ENCODE measurements around the gene WFDC5. TPM values are rescaled to one million over a fixed set of nuclear protein-coding genes. Genes with fewer than 3 reads are reported as not detected.

Gene WFDC5
- total and polyA plus RNA-seq, 2 experiments from 2014 or later, result not detected

- Mint-ChIP-seq H3K9me3 (peaks cover 8% of the 10 kb centered on the region; the same call in 2 of the 3 replicates), H3K4me1 (peaks cover 10% of the 10 kb centered on the region)
- H3K36me3 ChIP-seq (ENCODE audit: insufficient read depth), result no peaks in the 10 kb centered on the region; the same call in 1 of the 2 replicates
Observed at GRCh38 chr20:45080867-45081624, 33.9 kb downstream of the WFDC5 start.

GRCh38 chr20:45077559-45077958 is 37.4 kb downstream of the WFDC5 start:
- Histone ChIP-seq H3K4me3 (no peak overlapping the region), H3K79me2 (replicated peaks; ENCODE audit: insufficient read depth) (no peaks in the 10 kb centered on the region), H3K4me1 (ENCODE audit: insufficient read depth) (peaks cover 14% of the 10 kb centered on the region), H3K27ac (ENCODE audit: low read depth) (no peak overlapping the region), H3K9me2 (ENCODE audit: insufficient read depth) (no peaks in the 10 kb centered on the region; the same call in 1 of the 2 replicates), H3K36me3 (ENCODE audit: insufficient read depth) (no peaks in the 10 kb centered on the region; the same call in 1 of the 2 replicates), H3F3A (replicated peaks; ENCODE audit: low read depth) (no peaks in the 10 kb centered on the region), H3K27me3 (ENCODE audit: insufficient read depth) (no peaks in the 10 kb centered on the region), H4K20me1 (replicated peaks; ENCODE audit: insufficient read depth) (no peaks in the 10 kb centered on the region; the same call in 1 of the 2 replicates), H2AFZ (no peak overlapping the region), H3K4me2 (no peak overlapping the region)
- Mint-ChIP-seq H3K4me3 (no peak overlapping the region), H3K9me3 (peaks cover 8% of the 10 kb centered on the region; the same call in 2 of the 3 replicates), H3K4me1 (peaks cover 13% of the 10 kb centered on the region), H3K36me3 (ENCODE audit: low read depth) (peaks cover 40% of the 10 kb centered on the region), H3K27ac (peak overlapping the region; percentile 61; the same call in 1 of the 2 replicates), H3K27me3 (ENCODE audit: insufficient read depth, low read depth, poor library complexity) (no peaks in the 10 kb centered on the region)
- DNase-seq (ENCODE audit: low spot score), result no peak
- ATAC-seq, result no peak
- TF ChIP-seq JUNB (IDR thresholded peaks at IDR 0.05; ENCODE audit: unreplicated experiment) (no peak), ZNF331 (CRISPR knock-in tag; IDR thresholded peaks at IDR 0.05; ENCODE audit: low read depth) (no peak), ZNF462 (CRISPR knock-in tag; IDR thresholded peaks at IDR 0.05) (no peak), EZH2phosphoT487 (IDR thresholded peaks at IDR 0.05; ENCODE audit: unreplicated experiment) (no peak)

More at GRCh38 chr20:45080867-45081624, 33.9 kb downstream of the WFDC5 start:
- Histone ChIP-seq H3K4me3 (no peak overlapping the region), H3K27ac (ENCODE audit: low read depth) (no peak overlapping the region), H3K27me3 (ENCODE audit: insufficient read depth) (no peaks in the 10 kb centered on the region), H3K4me1 (ENCODE audit: insufficient read depth) (peaks cover 10% of the 10 kb centered on the region), H4K20me1 (replicated peaks; ENCODE audit: insufficient read depth) (no peaks in the 10 kb centered on the region), H3K4me2 (no peak overlapping the region), H2AFZ (no peak overlapping the region), H3K9me2 (ENCODE audit: insufficient read depth) (no peaks in the 10 kb centered on the region; the same call in 1 of the 2 replicates), H3K79me2 (replicated peaks; ENCODE audit: insufficient read depth) (no peaks in the 10 kb centered on the region), H3F3A (replicated peaks; ENCODE audit: low read depth) (no peaks in the 10 kb centered on the region)
- Mint-ChIP-seq H3K27ac (no peak overlapping the region), H3K36me3 (ENCODE audit: low read depth) (peaks cover 42% of the 10 kb centered on the region), H3K4me3 (no peak overlapping the region), H3K27me3 (ENCODE audit: insufficient read depth, low read depth, poor library complexity) (peaks cover 2% of the 10 kb centered on the region)
- TF ChIP-seq POLR2AphosphoS5 (IDR thresholded peaks at IDR 0.05; ENCODE audit: low read depth) (no peak), JUNB (IDR thresholded peaks at IDR 0.05; ENCODE audit: unreplicated experiment) (no peak), ZNF331 (CRISPR knock-in tag; IDR thresholded peaks at IDR 0.05; ENCODE audit: low read depth) (no peak), CREB1 (CRISPR knock-in tag; IDR thresholded peaks at IDR 0.05; ENCODE audit: low read depth) (no peak), NANOG (IDR thresholded peaks at IDR 0.05; ENCODE audit: borderline replicate concordance) (no peak), CTCF (conservative IDR thresholded peaks at IDR 0.05; ENCODE audit: low read depth in 2 of 2) (peak in 1 of 2 experiments; percentile 32; a peak in 1 of 4 replicates)
- TF ChIP-seq, protein P1, sequence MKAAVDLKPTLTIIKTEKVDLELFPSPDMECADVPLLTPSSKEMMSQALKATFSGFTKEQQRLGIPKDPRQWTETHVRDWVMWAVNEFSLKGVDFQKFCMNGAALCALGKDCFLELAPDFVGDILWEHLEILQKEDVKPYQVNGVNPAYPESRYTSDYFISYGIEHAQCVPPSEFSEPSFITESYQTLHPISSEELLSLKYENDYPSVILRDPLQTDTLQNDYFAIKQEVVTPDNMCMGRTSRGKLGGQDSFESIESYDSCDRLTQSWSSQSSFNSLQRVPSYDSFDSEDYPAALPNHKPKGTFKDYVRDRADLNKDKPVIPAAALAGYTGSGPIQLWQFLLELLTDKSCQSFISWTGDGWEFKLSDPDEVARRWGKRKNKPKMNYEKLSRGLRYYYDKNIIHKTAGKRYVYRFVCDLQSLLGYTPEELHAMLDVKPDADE (IDR thresholded peaks at IDR 0.05), result no peak
- ATAC-seq, result no peak
- peak; percentile 19 for DNase-seq (ENCODE audit: low spot score)
